ENCODE measurements around the gene PADI3. TPM values are rescaled to one million over a fixed set of nuclear protein-coding genes. Genes with fewer than 3 reads are reported as not detected.

Gene PADI3
- total and polyA plus RNA-seq, 2 experiments from 2014 or later: 0.37 to 0.80 TPM

DNA sequence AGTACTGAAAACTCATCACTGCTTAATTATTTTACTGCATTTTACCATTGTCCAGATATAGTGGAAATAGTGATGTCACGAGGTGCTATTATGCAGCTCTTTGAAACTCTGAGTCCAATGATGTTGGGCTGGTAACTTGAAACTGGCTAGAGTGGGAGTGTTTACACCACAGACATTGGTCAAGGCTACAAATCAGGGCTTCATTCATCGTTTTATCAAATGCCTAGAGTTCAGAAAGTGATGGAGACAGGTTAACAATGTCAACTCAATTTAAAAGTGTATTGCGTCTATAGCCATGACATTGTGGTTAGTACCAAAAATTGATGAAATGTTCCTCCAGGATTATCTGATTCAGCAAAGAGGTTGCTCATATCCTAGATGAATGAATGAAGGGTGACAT, 31.3 kb upstream of the PADI3 start (continued):
- TF ChIP-seq, protein P1, sequence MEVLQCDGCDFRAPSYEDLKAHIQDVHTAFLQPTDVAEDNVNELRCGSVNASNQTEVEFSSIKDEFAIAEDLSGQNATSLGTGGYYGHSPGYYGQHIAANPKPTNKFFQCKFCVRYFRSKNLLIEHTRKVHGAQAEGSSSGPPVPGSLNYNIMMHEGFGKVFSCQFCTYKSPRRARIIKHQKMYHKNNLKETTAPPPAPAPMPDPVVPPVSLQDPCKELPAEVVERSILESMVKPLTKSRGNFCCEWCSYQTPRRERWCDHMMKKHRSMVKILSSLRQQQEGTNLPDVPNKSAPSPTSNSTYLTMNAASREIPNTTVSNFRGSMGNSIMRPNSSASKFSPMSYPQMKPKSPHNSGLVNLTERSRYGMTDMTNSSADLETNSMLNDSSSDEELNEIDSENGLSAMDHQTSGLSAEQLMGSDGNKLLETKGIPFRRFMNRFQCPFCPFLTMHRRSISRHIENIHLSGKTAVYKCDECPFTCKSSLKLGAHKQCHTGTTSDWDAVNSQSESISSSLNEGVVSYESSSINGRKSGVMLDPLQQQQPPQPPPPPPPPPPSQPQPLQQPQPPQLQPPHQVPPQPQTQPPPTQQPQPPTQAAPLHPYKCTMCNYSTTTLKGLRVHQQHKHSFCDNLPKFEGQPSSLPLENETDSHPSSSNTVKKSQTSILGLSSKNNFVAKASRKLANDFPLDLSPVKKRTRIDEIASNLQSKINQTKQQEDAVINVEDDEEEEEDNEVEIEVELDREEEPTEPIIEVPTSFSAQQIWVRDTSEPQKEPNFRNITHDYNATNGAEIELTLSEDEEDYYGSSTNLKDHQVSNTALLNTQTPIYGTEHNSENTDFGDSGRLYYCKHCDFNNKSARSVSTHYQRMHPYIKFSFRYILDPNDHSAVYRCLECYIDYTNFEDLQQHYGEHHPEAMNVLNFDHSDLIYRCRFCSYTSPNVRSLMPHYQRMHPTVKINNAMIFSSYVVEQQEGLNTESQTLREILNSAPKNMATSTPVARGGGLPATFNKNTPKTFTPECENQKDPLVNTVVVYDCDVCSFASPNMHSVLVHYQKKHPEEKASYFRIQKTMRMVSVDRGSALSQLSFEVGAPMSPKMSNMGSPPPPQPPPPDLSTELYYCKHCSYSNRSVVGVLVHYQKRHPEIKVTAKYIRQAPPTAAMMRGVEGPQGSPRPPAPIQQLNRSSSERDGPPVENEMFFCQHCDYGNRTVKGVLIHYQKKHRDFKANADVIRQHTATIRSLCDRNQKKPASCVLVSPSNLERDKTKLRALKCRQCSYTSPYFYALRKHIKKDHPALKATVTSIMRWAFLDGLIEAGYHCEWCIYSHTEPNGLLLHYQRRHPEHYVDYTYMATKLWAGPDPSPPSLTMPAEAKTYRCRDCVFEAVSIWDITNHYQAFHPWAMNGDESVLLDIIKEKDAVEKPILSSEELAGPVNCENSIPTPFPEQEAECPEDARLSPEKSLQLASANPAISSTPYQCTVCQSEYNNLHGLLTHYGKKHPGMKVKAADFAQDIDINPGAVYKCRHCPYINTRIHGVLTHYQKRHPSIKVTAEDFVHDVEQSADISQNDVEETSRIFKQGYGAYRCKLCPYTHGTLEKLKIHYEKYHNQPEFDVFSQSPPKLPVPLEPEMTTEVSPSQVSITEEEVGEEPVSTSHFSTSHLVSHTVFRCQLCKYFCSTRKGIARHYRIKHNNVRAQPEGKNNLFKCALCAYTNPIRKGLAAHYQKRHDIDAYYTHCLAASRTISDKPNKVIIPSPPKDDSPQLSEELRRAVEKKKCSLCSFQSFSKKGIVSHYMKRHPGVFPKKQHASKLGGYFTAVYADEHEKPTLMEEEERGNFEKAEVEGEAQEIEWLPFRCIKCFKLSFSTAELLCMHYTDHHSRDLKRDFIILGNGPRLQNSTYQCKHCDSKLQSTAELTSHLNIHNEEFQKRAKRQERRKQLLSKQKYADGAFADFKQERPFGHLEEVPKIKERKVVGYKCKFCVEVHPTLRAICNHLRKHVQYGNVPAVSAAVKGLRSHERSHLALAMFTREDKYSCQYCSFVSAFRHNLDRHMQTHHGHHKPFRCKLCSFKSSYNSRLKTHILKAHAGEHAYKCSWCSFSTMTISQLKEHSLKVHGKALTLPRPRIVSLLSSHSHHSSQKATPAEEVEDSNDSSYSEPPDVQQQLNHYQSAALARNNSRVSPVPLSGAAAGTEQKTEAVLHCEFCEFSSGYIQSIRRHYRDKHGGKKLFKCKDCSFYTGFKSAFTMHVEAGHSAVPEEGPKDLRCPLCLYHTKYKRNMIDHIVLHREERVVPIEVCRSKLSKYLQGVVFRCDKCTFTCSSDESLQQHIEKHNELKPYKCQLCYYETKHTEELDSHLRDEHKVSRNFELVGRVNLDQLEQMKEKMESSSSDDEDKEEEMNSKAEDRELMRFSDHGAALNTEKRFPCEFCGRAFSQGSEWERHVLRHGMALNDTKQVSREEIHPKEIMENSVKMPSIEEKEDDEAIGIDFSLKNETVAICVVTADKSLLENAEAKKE (CRISPR knock-in tag; IDR thresholded peaks at IDR 0.05): no peak
- TF ChIP-seq, protein P2, sequence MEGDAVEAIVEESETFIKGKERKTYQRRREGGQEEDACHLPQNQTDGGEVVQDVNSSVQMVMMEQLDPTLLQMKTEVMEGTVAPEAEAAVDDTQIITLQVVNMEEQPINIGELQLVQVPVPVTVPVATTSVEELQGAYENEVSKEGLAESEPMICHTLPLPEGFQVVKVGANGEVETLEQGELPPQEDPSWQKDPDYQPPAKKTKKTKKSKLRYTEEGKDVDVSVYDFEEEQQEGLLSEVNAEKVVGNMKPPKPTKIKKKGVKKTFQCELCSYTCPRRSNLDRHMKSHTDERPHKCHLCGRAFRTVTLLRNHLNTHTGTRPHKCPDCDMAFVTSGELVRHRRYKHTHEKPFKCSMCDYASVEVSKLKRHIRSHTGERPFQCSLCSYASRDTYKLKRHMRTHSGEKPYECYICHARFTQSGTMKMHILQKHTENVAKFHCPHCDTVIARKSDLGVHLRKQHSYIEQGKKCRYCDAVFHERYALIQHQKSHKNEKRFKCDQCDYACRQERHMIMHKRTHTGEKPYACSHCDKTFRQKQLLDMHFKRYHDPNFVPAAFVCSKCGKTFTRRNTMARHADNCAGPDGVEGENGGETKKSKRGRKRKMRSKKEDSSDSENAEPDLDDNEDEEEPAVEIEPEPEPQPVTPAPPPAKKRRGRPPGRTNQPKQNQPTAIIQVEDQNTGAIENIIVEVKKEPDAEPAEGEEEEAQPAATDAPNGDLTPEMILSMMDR (conservative IDR thresholded peaks at IDR 0.05; ENCODE audit: low read depth in 2 of 2): no peak

DNA sequence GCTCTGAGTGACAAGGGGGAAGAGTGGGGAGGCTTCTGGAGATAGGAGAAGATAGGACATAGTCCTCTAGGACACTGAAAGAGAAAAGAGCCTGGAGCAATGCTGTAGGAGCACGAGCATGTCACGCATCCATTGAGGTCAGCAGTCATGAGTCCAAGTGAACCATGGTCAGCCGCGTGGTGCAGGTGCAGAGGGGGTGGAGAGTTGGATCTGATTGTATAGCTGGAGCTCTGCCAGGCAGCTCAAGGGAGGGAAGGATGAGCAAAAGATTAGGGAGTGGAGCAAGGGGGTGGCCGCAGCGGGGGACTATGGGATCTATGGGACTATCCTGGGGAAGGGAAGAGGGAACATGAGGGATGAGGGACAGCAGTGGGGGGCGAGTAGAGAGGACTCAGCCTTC, 30.0 kb upstream of the PADI3 start:
- Histone ChIP-seq H3K4me1 (ENCODE audit: insufficient read depth) (no peaks in the 10 kb centered on the region), H3K27me3 (ENCODE audit: insufficient read depth) (no peaks in the 10 kb centered on the region), H3K27ac (ENCODE audit: low read depth) (no peak overlapping the region), H3K4me2 (no peak overlapping the region), H3K9me2 (ENCODE audit: insufficient read depth) (no peaks in the 10 kb centered on the region), H3F3A (replicated peaks; ENCODE audit: low read depth) (no peaks in the 10 kb centered on the region), H3K36me3 (ENCODE audit: insufficient read depth) (no peaks in the 10 kb centered on the region), H2AFZ (no peak overlapping the region), H3K79me2 (replicated peaks; ENCODE audit: insufficient read depth) (no peaks in the 10 kb centered on the region), H3K4me3 (no peak overlapping the region), H4K20me1 (replicated peaks; ENCODE audit: insufficient read depth) (no peaks in the 10 kb centered on the region)
- TF ChIP-seq STAT1 (IDR thresholded peaks at IDR 0.05; ENCODE audit: unreplicated experiment): no peak
- no peak for ATAC-seq
- Mint-ChIP-seq H3K9me3 (no peaks in the 10 kb centered on the region), H3K4me3 (no peak overlapping the region), H3K4me1 (peaks cover 23% of the 10 kb centered on the region), H3K36me3 (ENCODE audit: low read depth) (no peaks in the 10 kb centered on the region), H3K27me3 (ENCODE audit: insufficient read depth, low read depth, poor library complexity) (peaks cover 12% of the 10 kb centered on the region), H3K27ac (no peak overlapping the region)
- DNase-seq (ENCODE audit: low spot score): no peak

Measured in GM23338 (cell line).